ENCODE results near the gene HSD17B2. TPM values are rescaled to one million over a fixed set of nuclear protein-coding genes. Genes with fewer than 3 reads are reported as not detected.

HSD17B2 gene
- total and polyA plus RNA-seq, 4 donors, result 2.7 to 6.2 (median 3.1) TPM

DNA sequence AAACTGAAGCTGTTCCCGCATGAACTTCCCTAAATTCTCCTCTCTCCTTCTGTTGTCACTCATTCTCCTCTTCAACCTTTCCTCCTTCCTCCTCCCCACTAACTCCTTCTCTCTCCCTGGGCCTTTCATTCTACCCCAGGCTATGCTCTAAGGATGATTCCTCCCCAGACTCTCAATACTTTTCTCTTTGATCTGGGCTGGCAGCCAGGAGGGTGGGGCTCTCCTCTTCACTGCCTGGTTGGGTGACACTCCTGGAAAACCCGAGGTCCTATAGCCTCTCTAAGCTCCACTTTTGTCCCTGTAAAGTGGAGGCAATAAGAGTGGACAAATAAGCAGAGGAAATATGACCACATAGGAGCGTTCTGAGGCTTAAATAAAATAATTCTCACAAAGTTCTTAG is 46.2 kb downstream of the HSD17B2 start:
- WGBS, 2 donors, result 57 to 78% methylated on average over 3 of the region's 3 CpGs
- Histone ChIP-seq H3K36me3 (ENCODE audit: control insufficient read depth in 4 of 4, insufficient read depth in 4 of 4, low read length in 4 of 4) (no peaks in the 10 kb centered on the region), H3K4me3 (no peak overlapping the region), H3K27me3 (ENCODE audit: control insufficient read depth in 3 of 3, insufficient read depth in 3 of 3, low read length in 2 of 3) (no peaks in the 10 kb centered on the region), H3K9me3 (ENCODE audit: control insufficient read depth in 4 of 4, insufficient read depth in 3 of 4, low read length in 3 of 4) (peaks cover 0 to 8% (median 4%) of the 10 kb centered on the region in 4 donors), H3K27ac (ENCODE audit: low read depth in 1 of 2, low read length in 1 of 2) (no peak overlapping the region), H3K4me1 (ENCODE audit: control insufficient read depth in 5 of 5, insufficient read depth in 5 of 5, low read length in 5 of 5) (no peaks in the 10 kb centered on the region), H3K9ac (ENCODE audit: insufficient read depth in 1 of 2, low read length in 2 of 2) (no peak overlapping the region)
- no peak for ATAC-seq (ENCODE audit: insufficient read depth, low FRiP score)
- TF ChIP-seq, protein P1, sequence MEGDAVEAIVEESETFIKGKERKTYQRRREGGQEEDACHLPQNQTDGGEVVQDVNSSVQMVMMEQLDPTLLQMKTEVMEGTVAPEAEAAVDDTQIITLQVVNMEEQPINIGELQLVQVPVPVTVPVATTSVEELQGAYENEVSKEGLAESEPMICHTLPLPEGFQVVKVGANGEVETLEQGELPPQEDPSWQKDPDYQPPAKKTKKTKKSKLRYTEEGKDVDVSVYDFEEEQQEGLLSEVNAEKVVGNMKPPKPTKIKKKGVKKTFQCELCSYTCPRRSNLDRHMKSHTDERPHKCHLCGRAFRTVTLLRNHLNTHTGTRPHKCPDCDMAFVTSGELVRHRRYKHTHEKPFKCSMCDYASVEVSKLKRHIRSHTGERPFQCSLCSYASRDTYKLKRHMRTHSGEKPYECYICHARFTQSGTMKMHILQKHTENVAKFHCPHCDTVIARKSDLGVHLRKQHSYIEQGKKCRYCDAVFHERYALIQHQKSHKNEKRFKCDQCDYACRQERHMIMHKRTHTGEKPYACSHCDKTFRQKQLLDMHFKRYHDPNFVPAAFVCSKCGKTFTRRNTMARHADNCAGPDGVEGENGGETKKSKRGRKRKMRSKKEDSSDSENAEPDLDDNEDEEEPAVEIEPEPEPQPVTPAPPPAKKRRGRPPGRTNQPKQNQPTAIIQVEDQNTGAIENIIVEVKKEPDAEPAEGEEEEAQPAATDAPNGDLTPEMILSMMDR (IDR thresholded peaks at IDR 0.05; ENCODE audit: control extremely low read depth, extremely low read depth), result no peak
- no peak for DNase-seq

DNA sequence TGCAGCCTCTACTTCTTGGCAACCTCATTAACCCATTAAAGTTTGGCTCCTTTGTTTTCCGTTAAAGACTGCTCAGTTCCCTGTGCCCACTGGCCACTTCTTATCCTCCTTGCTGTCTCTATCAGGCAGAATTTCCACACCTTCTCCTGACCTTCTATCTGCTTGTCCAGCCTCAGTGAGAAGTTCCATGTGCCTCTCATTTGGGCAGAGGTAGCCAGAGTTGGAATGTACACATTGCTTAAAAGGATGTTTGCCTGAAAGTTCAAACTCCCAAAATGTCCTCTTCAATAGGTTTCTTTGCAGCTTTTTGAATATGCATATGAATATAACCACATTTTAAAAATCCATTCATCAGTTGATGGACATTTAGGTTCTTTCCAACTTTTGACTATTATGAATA is 47.0 kb downstream of the HSD17B2 start:
- no peak overlapping the region for H3K27ac ChIP-seq (ENCODE audit: low read depth in 1 of 2, low read length in 1 of 2)
- TF ChIP-seq, protein P1 (IDR thresholded peaks at IDR 0.05; ENCODE audit: control extremely low read depth, extremely low read depth), result no peak
- H3K4me3 ChIP-seq, result no peak overlapping the region
- H3K36me3 ChIP-seq (ENCODE audit: control insufficient read depth in 4 of 4, insufficient read depth in 4 of 4, low read length in 4 of 4), result no peaks in the 10 kb centered on the region
- no peaks in the 10 kb centered on the region for H3K4me1 ChIP-seq (ENCODE audit: control insufficient read depth in 5 of 5, insufficient read depth in 5 of 5, low read length in 5 of 5)
- peaks cover 0 to 8% (median 3%) of the 10 kb centered on the region in 4 donors for H3K9me3 ChIP-seq (ENCODE audit: control insufficient read depth in 4 of 4, insufficient read depth in 3 of 4, low read length in 3 of 4)
- H3K9ac ChIP-seq (ENCODE audit: insufficient read depth in 1 of 2, low read length in 2 of 2), result no peak overlapping the region
- no peak for DNase-seq
- H3K27me3 ChIP-seq (ENCODE audit: control insufficient read depth in 3 of 3, insufficient read depth in 3 of 3, low read length in 2 of 3), result no peaks in the 10 kb centered on the region
- WGBS, 2 donors, result 94% methylated on average over 1 of the region's 1 CpG
- no peak for ATAC-seq (ENCODE audit: insufficient read depth, low FRiP score)

DNA sequence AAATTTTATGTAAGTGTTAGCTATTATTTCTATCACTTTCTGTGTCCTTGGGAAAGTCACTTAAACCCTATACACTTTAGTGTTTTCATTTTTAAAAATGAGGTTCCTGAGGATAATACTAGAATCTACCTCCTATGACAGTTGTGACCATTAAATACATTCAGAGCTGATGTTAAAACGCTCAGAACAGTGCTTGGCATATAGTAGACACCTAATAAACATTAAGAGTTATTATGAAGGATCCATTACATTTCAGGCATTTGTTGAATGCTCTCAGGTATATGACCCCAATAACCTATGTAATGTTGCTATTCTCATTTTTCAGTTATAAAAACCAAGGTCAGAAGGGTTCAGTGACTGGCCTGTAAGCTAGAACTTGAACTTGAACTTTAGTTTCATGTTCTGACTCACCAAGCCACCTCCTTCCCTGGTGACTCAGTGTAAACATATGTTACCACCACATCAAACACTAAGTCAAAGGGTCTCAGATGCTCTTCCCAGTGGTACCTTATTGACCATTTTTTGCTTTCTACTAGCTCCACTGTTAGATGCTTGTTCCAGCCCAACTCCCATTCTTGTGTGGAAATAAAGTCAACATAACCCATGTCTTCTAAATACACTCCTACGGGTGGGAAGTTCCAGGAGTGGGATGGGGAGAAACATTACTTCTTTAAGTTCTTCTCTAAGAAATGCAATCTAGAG is 47.6 kb downstream of the HSD17B2 start:
- no peak overlapping the region for H3K9ac ChIP-seq (ENCODE audit: insufficient read depth in 1 of 2, low read length in 2 of 2)
- 82 to 94% methylated on average over 2 of the region's 2 CpGs for WGBS, 2 donors
- no peak for DNase-seq

More for the DNA sequence above, 47.6 kb downstream of the HSD17B2 start:
- TF ChIP-seq, protein P1 (IDR thresholded peaks at IDR 0.05; ENCODE audit: control extremely low read depth, extremely low read depth), result no peak
- Histone ChIP-seq H3K27ac (ENCODE audit: low read depth in 1 of 2, low read length in 1 of 2) (no peak overlapping the region), H3K4me1 (ENCODE audit: control insufficient read depth in 5 of 5, insufficient read depth in 5 of 5, low read length in 5 of 5) (no peaks in the 10 kb centered on the region), H3K27me3 (ENCODE audit: control insufficient read depth in 3 of 3, insufficient read depth in 3 of 3, low read length in 2 of 3) (no peaks in the 10 kb centered on the region), H3K4me3 (no peak overlapping the region), H3K36me3 (ENCODE audit: control insufficient read depth in 4 of 4, insufficient read depth in 4 of 4, low read length in 4 of 4) (no peaks in the 10 kb centered on the region), H3K9me3 (ENCODE audit: control insufficient read depth in 4 of 4, insufficient read depth in 3 of 4, low read length in 3 of 4) (peaks cover 0 to 8% (median 2%) of the 10 kb centered on the region in 4 donors)
- ATAC-seq (ENCODE audit: insufficient read depth, low FRiP score), result no peak
